HepG2 (cell line): ENCODE measurements around the gene EBF4. TPM values are rescaled to one million over a fixed set of nuclear protein-coding genes. Genes with fewer than 3 reads are reported as not detected.

Experiments used
- CBX1 ChIP-seq: IDR thresholded peaks from one replicate; pipeline ENCODE4 v1.6.1; 2016; ENCODE audit warnings: antibody characterized with exemption, low read depth
- CENPT ChIP-seq: sonication (generic); formaldehyde crosslinking; IDR thresholded peaks from 2 replicates; pipeline ENCODE4 v1.8.0; 2022; ENCODE audit warnings: low read depth, mild to moderate bottlenecking, moderate library complexity, missing genetic modification reagents
- FOXP1 ChIP-seq, 2 experiments: fragments of 450-650 bp in 1 of 2; IDR thresholded peaks; 2 replicates each; pipeline ENCODE4 v1.6.1; 2017 to 2018; ENCODE audit warnings: antibody characterized with exemption in 1 of 2
- GABPB1 ChIP-seq: IDR thresholded peaks from 2 replicates; pipeline ENCODE4 v1.6.1; 2016; ENCODE audit warnings: mild to moderate bottlenecking, missing genetic modification reagents, moderate library complexity, missing compliant biosample characterization
- HNRNPK ChIP-seq: fragments of 200-400 bp; formaldehyde crosslinking; IDR thresholded peaks from 2 replicates; pipeline ENCODE4 v1.6.1; 2018; ENCODE audit warnings: low read length, low read depth, moderate library complexity, mild to moderate bottlenecking; ENCODE audit not compliant: poor library complexity, severe bottlenecking
- JUN ChIP-seq: sonication (generic); formaldehyde crosslinking; IDR thresholded peaks from 2 replicates; pipeline ENCODE4 v1.4.0; 2020; ENCODE audit warnings: mild to moderate bottlenecking, missing genetic modification reagents
- JUND ChIP-seq: sonication (generic); formaldehyde crosslinking; IDR thresholded peaks from 2 replicates; pipeline ENCODE4 v1.8.0; 2022; ENCODE audit warnings: mild to moderate bottlenecking, missing genetic modification reagents
- KDM2A ChIP-seq: sonication (generic); formaldehyde crosslinking; IDR thresholded peaks from 2 replicates; pipeline ENCODE4 v1.4.0; 2020; ENCODE audit warnings: low read depth, missing genetic modification reagents, borderline replicate concordance
- KDM4B ChIP-seq: sonication (generic); formaldehyde crosslinking; IDR thresholded peaks from 2 replicates; pipeline ENCODE4 v1.4.0; 2020; ENCODE audit warnings: missing genetic modification reagents
- MYNN ChIP-seq: sonication (generic); formaldehyde crosslinking; IDR thresholded peaks from 2 replicates; pipeline ENCODE4 v1.4.0; 2020; ENCODE audit warnings: mild to moderate bottlenecking, low read depth, missing genetic modification reagents
- NCOA5 ChIP-seq: sonication (generic); formaldehyde crosslinking; IDR thresholded peaks from 2 replicates; pipeline ENCODE4 v1.4.0; 2020; ENCODE audit warnings: missing genetic modification reagents
- U2AF1 ChIP-seq: fragments of 200-400 bp; formaldehyde crosslinking; optimal IDR thresholded peaks from 2 replicates; pipeline ENCODE3; 2017; ENCODE audit warnings: mild to moderate bottlenecking, low read depth, low read length
- ZHX2 ChIP-seq, 2 experiments: sonication (generic) in 1 of 2; formaldehyde crosslinking in 1 of 2; IDR thresholded peaks; 2 replicates each; pipeline versions ENCODE4 v1.6.1 to v1.9.0; 2014 to 2022; ENCODE audit warnings: antibody characterized with exemption in 1 of 2, borderline replicate concordance in 1 of 2, inconsistent platforms in 1 of 2, low read depth in 1 of 2, missing genetic modification reagents in 1 of 2
- ZKSCAN8 ChIP-seq: IDR thresholded peaks from 2 replicates; pipeline ENCODE4 v1.6.1; 2016; ENCODE audit warnings: borderline replicate concordance, missing genetic modification reagents, missing compliant biosample characterization
- ZNF101 ChIP-seq: sonication (generic); formaldehyde crosslinking; IDR thresholded peaks from 2 replicates; pipeline ENCODE4 v1.4.0; 2020; ENCODE audit warnings: mild to moderate bottlenecking, low read depth, missing genetic modification reagents, borderline replicate concordance
- ZNF572 ChIP-seq: sonication (generic); formaldehyde crosslinking; IDR thresholded peaks from 2 replicates; pipeline ENCODE4 v1.5.1; 2020; ENCODE audit warnings: mild to moderate bottlenecking, missing genetic modification reagents
- ZNF577 ChIP-seq: sonication (generic); formaldehyde crosslinking; IDR thresholded peaks from 2 replicates; pipeline ENCODE4 v1.4.0; 2020; ENCODE audit warnings: mild to moderate bottlenecking, low read depth, missing genetic modification reagents, borderline replicate concordance
- ZNF580 ChIP-seq: IDR thresholded peaks from 2 replicates; pipeline ENCODE4 v1.6.1; 2016; ENCODE audit warnings: low read depth, borderline replicate concordance
- ZNF639 ChIP-seq: conservative IDR thresholded peaks from 2 replicates; pipeline ENCODE4 v1.6.1; 2018; ENCODE audit warnings: missing genetic modification reagents
- ZNF749 ChIP-seq: sonication (generic); formaldehyde crosslinking; IDR thresholded peaks from 2 replicates; pipeline ENCODE4 v1.8.0; 2022; ENCODE audit warnings: mild to moderate bottlenecking, missing genetic modification reagents, moderate library complexity, borderline replicate concordance
- polyA plus RNA-seq, 8 experiments: library from polyadenylated mRNA; depleted of rRNA in 3 of 8; stranded (reverse) in 7 of 8; unstranded in 1 of 8; fragments of >200 nt; fragmentation: Illumina TruSeq in 4 of 8; extraction: Trizol in 4 of 8; gene quantifications; 2 replicates each; pipeline versions ENCODE4 v1.2.1 to v1.2.3, GENCODE V29; 2011 to 2016; ENCODE audit warnings: low read depth in 4 of 8, missing spikeins in 1 of 8, mixed read lengths in 1 of 8; ENCODE audit not compliant: insufficient read depth in 1 of 8
- total RNA-seq, 5 experiments: library from RNA; depleted of rRNA; stranded (reverse); fragments of >200 nt; fragmentation: Illumina TruSeq; extraction: Trizol; gene quantifications; 2 replicates each; pipeline ENCODE4 v1.2.3, GENCODE V29; 2016; ENCODE audit warnings: low read depth in 1 of 5

Gene EBF4
- total and polyA plus RNA-seq, 2 of the 13 experiments (the other 11 are each of a cell fraction or from before 2014, with no cell fraction given), result 0.84 to 2.2 TPM

- TF ChIP-seq CENPT, result peak; percentile 43; the same call in 1 of the 2 replicates
- TF ChIP-seq HNRNPK, result peak; percentile 93
- TF ChIP-seq ZNF749, result peak; percentile 88
- TF ChIP-seq FOXP1 (IDR thresholded peaks at IDR 0.05), result no peak
- no peak for TF ChIP-seq FOXP1 (CRISPR knock-in tag; IDR thresholded peaks at IDR 0.05)
- peak; percentile 73 for TF ChIP-seq CBX1
- peak; percentile 51; the same call in 1 of the 2 replicates for TF ChIP-seq ZNF580 (CRISPR knock-in tag)
- TF ChIP-seq ZHX2 (IDR thresholded peaks at IDR 0.05; ENCODE audit: low read depth), result no peak
- peak; percentile 15; the same call in 1 of the 2 replicates for TF ChIP-seq ZHX2 (CRISPR knock-in tag; IDR thresholded peaks at IDR 0.05; ENCODE audit: borderline replicate concordance)
- TF ChIP-seq U2AF1, result peak; percentile 95
- TF ChIP-seq ZNF572, result no peak
- TF ChIP-seq JUND (CRISPR knock-in tag), result 0 out of 2 replicates have a peak, but pooled peaks have one; percentile 36
- TF ChIP-seq ZNF577, result peak; percentile 98
- 0 out of 2 replicates have a peak, but pooled peaks have one; percentile 21 for TF ChIP-seq ZKSCAN8 (CRISPR knock-in tag)
- TF ChIP-seq NCOA5 (CRISPR knock-in tag), result peak; percentile 68; the same call in 1 of the 2 replicates
- TF ChIP-seq KDM4B, result peak; percentile 77
- TF ChIP-seq ZNF639 (CRISPR knock-in tag), result peak; percentile 37; the same call in 1 of the 2 replicates
- TF ChIP-seq ZNF101 (CRISPR knock-in tag), result 0 out of 2 replicates have a peak, but pooled peaks have one; percentile 31
- no peak; the same call in 1 of the 2 replicates for TF ChIP-seq JUN (CRISPR knock-in tag)
- peak; percentile 67 for TF ChIP-seq KDM2A (CRISPR knock-in tag)
- TF ChIP-seq GABPB1 (CRISPR knock-in tag), result peak; percentile 86
- 0 out of 2 replicates have a peak, but pooled peaks have one; percentile 18 for TF ChIP-seq MYNN
These were observed 40.5 kb upstream of the EBF4 start, which contains the start of gene NOP56 (continued) for GRCh38 chr20:2651772-2652723.
